Measurements from ENCODE around the gene ASB6. TPM values are rescaled to one million over a fixed set of nuclear protein-coding genes. Genes with fewer than 3 reads are reported as not detected.

Gene ASB6
- total RNA-seq, 4 donors from 2014 or later: 15.4 to 22.5 (median 17.6) TPM

DNA sequence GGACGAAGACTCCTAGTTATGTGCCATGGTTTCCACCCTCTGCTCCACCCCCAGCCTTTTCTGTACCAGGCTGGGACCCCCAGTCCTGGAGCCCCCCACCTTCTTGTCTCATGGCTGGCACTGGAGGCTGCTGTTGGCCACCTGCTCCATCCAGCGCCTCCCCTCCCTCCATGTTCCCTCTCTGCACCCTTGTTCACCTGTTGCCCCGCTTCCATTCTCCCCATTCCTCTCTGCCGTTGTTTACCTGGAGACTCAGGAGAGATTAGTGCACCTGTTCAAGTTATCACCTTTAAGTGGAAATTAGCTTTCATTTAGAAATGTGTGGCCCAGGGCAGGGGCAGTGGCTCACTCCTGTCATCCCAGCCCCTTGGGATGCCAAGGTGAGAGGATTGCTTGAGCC, 8.7 kb downstream of the ASB6 start:
- 95 to 96% methylated on average over 4 of the region's 4 CpGs for whole genome bisulfite sequencing, 2 donors
- Histone ChIP-seq H3K27me3 (no peaks in the 10 kb centered on the region), H3K36me3 (peaks cover 28 to 60% (median 46%) of the 10 kb centered on the region in 3 donors), H3K27ac (no peak overlapping the region), H3K4me1 (peaks cover 9 to 53% (median 25%) of the 10 kb centered on the region in 3 donors), H3K9me3 (no peaks in the 10 kb centered on the region), H3K4me3 (no peak overlapping the region)
- DNase-seq: no peak
- intact Hi-C loops (cut with DNase I): no loop called here
- TF ChIP-seq, protein P1, sequence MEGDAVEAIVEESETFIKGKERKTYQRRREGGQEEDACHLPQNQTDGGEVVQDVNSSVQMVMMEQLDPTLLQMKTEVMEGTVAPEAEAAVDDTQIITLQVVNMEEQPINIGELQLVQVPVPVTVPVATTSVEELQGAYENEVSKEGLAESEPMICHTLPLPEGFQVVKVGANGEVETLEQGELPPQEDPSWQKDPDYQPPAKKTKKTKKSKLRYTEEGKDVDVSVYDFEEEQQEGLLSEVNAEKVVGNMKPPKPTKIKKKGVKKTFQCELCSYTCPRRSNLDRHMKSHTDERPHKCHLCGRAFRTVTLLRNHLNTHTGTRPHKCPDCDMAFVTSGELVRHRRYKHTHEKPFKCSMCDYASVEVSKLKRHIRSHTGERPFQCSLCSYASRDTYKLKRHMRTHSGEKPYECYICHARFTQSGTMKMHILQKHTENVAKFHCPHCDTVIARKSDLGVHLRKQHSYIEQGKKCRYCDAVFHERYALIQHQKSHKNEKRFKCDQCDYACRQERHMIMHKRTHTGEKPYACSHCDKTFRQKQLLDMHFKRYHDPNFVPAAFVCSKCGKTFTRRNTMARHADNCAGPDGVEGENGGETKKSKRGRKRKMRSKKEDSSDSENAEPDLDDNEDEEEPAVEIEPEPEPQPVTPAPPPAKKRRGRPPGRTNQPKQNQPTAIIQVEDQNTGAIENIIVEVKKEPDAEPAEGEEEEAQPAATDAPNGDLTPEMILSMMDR (IDR thresholded peaks at IDR 0.05): no peak
- TF ChIP-seq POLR2A (IDR thresholded peaks at IDR 0.05): no peak

DNA sequence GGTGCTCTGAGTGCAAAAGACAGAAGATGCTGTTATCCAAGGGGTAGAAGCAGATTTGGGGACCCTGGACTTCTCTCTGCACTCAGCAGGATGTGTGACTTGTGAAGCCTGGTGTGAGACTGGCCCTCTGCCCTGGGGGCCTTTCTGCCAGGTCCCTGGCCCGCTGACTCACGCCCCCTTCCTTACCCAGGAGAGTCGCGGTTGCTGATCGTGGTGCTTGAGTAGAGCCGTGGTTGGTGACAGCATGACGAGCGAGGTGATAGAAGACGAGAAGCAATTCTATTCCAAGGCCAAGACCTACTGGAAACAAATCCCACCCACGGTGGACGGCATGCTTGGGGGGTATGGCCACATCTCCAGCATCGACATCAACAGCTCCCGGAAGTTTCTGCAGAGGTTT, 9.5 kb downstream of the ASB6 start:
- H3K27ac ChIP-seq: no peak overlapping the region
- DNase-seq: no peak
- no peaks in the 10 kb centered on the region for H3K27me3 ChIP-seq
- 82 to 92% methylated on average over 4 to 5 of the region's 13 CpGs for WGBS, 2 donors
- H3K4me1 ChIP-seq: peaks cover 15 to 61% (median 32%) of the 10 kb centered on the region in 3 donors
- no peak overlapping the region for H3K4me3 ChIP-seq
- intact Hi-C loops (cut with DNase I): no loop called here
- H3K9me3 ChIP-seq: no peaks in the 10 kb centered on the region
- no peak for TF ChIP-seq POLR2A (IDR thresholded peaks at IDR 0.05)
- TF ChIP-seq, protein P1 (IDR thresholded peaks at IDR 0.05): no peak
- H3K36me3 ChIP-seq: peaks cover 25 to 52% (median 38%) of the 10 kb centered on the region in 3 donors

DNA sequence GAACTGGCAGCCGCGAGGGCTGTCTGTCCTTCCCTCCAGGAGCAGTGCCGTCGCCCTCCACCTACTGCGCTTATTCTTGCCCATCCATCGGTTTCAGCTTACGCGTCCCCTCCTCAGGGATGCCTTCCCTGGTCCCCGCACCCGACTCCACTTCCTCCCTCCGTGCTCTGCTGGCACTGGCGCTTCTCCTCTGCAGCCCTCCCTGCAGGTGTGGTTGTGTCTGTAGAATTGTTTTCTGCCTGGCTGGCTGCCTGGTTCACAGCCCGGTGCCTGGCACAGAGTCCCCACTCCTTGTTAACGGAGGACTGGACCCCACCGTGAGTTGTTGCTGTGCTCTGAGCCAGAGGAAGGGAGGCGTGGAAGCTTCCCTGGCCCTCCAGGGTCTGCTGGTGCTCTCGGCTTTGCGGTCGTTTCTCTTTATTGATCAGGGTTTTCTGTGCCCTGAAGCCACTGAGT, 10.2 kb downstream of the ASB6 start:
- WGBS, 2 donors: 43 to 52% methylated on average over 13 to 14 of the region's 19 CpGs
- intact Hi-C loops (cut with DNase I): no loop called here
- H3K9me3 ChIP-seq: no peaks in the 10 kb centered on the region
- H3K4me1 ChIP-seq: peaks cover 22 to 61% (median 40%) of the 10 kb centered on the region in 3 donors
- H3K27me3 ChIP-seq: no peaks in the 10 kb centered on the region
- H3K27ac ChIP-seq: peak overlapping the region in 3 of 4 donors; percentile 5 to 43 (median 38)
- peaks cover 17 to 45% (median 30%) of the 10 kb centered on the region in 3 donors for H3K36me3 ChIP-seq
- H3K4me3 ChIP-seq: peak overlapping the region in 1 of 4 donors; percentile 12
- no peak for DNase-seq
- TF ChIP-seq POLR2A (IDR thresholded peaks at IDR 0.05): no peak
- TF ChIP-seq, protein P1 (IDR thresholded peaks at IDR 0.05): no peak

GRCh38 chr9:129630967-129631673, 10.8 kb downstream of the ASB6 start:
- TF ChIP-seq, protein P1 (IDR thresholded peaks at IDR 0.05): peak in 1 of 6 experiments; percentile 33
- TF ChIP-seq POLR2A (IDR thresholded peaks at IDR 0.05): no peak
- Histone ChIP-seq H3K4me1 (peaks cover 23 to 64% (median 40%) of the 10 kb centered on the region in 3 donors), H3K27me3 (no peaks in the 10 kb centered on the region), H3K4me3 (no peak overlapping the region), H3K27ac (peak overlapping the region in 2 of 4 donors; percentile 38 to 43), H3K36me3 (peaks cover 15 to 39% (median 27%) of the 10 kb centered on the region in 3 donors), H3K9me3 (no peaks in the 10 kb centered on the region)
- intact Hi-C loops (cut with DNase I): no loop called here
- WGBS, 2 donors: 55 to 65% methylated on average over 20 of the region's 21 CpGs
- no peak for DNase-seq

DNA sequence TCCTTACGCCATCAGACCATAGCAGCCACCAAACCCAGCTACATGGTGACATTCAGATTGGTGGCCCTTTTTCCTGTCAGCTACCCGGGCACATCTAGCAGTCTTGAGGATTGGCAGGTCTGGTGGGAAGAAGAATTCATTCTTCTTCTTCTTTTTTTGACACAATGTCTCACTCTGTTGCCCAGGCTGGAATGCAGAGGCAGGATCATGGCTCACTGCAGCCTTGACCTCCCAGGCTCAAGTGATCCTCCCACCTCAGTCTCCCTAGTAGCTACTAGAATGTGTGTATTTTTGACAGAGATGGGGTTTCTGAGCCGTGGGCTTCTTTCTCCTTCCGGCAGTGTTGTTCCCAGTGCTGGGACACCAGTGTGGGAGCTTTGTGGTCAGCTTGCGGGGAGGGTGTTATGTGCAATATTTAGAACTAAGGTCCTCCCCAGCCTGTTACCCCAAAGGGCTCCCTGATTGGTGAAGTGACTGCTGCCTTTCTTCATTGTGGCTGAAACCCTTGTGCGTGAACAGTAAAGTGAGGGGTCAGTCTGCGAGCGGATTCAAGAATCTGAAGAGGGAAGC, 12.6 kb downstream of the ASB6 start:
- intact Hi-C loops (cut with DNase I): no loop called here
- Histone ChIP-seq H3K4me3 (no peak overlapping the region), H3K27ac (no peak overlapping the region), H3K9me3 (no peaks in the 10 kb centered on the region), H3K4me1 (peaks cover 23 to 80% (median 45%) of the 10 kb centered on the region in 3 donors), H3K27me3 (no peaks in the 10 kb centered on the region), H3K36me3 (peaks cover 0 to 21% (median 12%) of the 10 kb centered on the region in 3 donors)
- WGBS, 2 donors: 62 to 78% methylated on average over 5 of the region's 8 CpGs
- no peak for DNase-seq
- no peak for TF ChIP-seq POLR2A (IDR thresholded peaks at IDR 0.05)
- TF ChIP-seq, protein P1 (IDR thresholded peaks at IDR 0.05): no peak
